HepG2 (cell line): ENCODE data around the gene DCUN1D2.

Source experiments
- EP300 ChIP-seq, 3 experiments: sonication (generic) in 1 of 3; formaldehyde crosslinking in 1 of 3; IDR thresholded peaks; 2 replicates each; pipeline versions ENCODE4 v1.5.1 to v1.6.1; 2011 to 2020; ENCODE audit warnings: low read depth in 2 of 3, low read length in 2 of 3, borderline replicate concordance in 1 of 3, improper control_type of control experiment in 1 of 3, mild to moderate bottlenecking in 1 of 3, missing genetic modification reagents in 1 of 3, moderate library complexity in 1 of 3
- HOXA5 ChIP-seq: sonication (generic); formaldehyde crosslinking; IDR thresholded peaks from 2 replicates; pipeline ENCODE4 v1.4.0; 2020; ENCODE audit warnings: missing genetic modification reagents
- POLR2G ChIP-seq: fragments of 200-400 bp; formaldehyde crosslinking; IDR thresholded peaks from 2 replicates; pipeline ENCODE4 v1.6.1; 2018; ENCODE audit warnings: mild to moderate bottlenecking, low read depth, low read length, moderate library complexity
- SRF ChIP-seq: IDR thresholded peaks from 2 replicates; pipeline ENCODE4 v1.6.1; 2011; ENCODE audit warnings: mild to moderate bottlenecking, low read depth, low read length, moderate library complexity
- ZNF597 ChIP-seq: sonication (generic); formaldehyde crosslinking; IDR thresholded peaks from 2 replicates; pipeline ENCODE4 v1.5.0; 2020; ENCODE audit warnings: missing genetic modification reagents
- ZSCAN29 ChIP-seq: sonication (generic); formaldehyde crosslinking; conservative IDR thresholded peaks from 2 replicates; pipeline ENCODE4 v1.4.0; 2020; ENCODE audit warnings: mild to moderate bottlenecking, missing genetic modification reagents
- TF ChIP-seq, protein P1 (sequence below): sonication (generic); formaldehyde crosslinking; IDR thresholded peaks from 2 replicates; pipeline ENCODE4 v1.5.0; 2020; ENCODE audit warnings: mild to moderate bottlenecking, missing genetic modification reagents, moderate library complexity
- TF ChIP-seq, protein P2 (sequence below): sonication (generic); formaldehyde crosslinking; IDR thresholded peaks from 2 replicates; pipeline ENCODE4 v1.4.0; 2020; ENCODE audit warnings: missing genetic modification reagents

- TF ChIP-seq HOXA5 (CRISPR knock-in tag) (no peak), ZNF597 (no peak), EP300 (IDR thresholded peaks at IDR 0.05; ENCODE audit: low read depth in 2 of 2, low read length in 2 of 2) (no peak), EP300 (CRISPR knock-in tag; IDR thresholded peaks at IDR 0.05; ENCODE audit: borderline replicate concordance) (no peak), SRF (no peak), ZSCAN29 (CRISPR knock-in tag) (no peak), POLR2G (no peak)
- TF ChIP-seq, protein P1, sequence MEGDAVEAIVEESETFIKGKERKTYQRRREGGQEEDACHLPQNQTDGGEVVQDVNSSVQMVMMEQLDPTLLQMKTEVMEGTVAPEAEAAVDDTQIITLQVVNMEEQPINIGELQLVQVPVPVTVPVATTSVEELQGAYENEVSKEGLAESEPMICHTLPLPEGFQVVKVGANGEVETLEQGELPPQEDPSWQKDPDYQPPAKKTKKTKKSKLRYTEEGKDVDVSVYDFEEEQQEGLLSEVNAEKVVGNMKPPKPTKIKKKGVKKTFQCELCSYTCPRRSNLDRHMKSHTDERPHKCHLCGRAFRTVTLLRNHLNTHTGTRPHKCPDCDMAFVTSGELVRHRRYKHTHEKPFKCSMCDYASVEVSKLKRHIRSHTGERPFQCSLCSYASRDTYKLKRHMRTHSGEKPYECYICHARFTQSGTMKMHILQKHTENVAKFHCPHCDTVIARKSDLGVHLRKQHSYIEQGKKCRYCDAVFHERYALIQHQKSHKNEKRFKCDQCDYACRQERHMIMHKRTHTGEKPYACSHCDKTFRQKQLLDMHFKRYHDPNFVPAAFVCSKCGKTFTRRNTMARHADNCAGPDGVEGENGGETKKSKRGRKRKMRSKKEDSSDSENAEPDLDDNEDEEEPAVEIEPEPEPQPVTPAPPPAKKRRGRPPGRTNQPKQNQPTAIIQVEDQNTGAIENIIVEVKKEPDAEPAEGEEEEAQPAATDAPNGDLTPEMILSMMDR (CRISPR knock-in tag), result no peak
- TF ChIP-seq, protein P2, sequence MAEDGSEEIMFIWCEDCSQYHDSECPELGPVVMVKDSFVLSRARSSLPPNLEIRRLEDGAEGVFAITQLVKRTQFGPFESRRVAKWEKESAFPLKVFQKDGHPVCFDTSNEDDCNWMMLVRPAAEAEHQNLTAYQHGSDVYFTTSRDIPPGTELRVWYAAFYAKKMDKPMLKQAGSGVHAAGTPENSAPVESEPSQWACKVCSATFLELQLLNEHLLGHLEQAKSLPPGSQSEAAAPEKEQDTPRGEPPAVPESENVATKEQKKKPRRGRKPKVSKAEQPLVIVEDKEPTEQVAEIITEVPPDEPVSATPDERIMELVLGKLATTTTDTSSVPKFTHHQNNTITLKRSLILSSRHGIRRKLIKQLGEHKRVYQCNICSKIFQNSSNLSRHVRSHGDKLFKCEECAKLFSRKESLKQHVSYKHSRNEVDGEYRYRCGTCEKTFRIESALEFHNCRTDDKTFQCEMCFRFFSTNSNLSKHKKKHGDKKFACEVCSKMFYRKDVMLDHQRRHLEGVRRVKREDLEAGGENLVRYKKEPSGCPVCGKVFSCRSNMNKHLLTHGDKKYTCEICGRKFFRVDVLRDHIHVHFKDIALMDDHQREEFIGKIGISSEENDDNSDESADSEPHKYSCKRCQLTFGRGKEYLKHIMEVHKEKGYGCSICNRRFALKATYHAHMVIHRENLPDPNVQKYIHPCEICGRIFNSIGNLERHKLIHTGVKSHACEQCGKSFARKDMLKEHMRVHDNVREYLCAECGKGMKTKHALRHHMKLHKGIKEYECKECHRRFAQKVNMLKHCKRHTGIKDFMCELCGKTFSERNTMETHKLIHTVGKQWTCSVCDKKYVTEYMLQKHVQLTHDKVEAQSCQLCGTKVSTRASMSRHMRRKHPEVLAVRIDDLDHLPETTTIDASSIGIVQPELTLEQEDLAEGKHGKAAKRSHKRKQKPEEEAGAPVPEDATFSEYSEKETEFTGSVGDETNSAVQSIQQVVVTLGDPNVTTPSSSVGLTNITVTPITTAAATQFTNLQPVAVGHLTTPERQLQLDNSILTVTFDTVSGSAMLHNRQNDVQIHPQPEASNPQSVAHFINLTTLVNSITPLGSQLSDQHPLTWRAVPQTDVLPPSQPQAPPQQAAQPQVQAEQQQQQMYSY (CRISPR knock-in tag), result no peak
Measured at GRCh38 chr13:113518076-113518803, 27.7 kb upstream of the DCUN1D2 start.
